Smooth muscle cell of the brain vasculature (primary cell): ENCODE results near the gene RNF151.
"Not testable (repeated sequence)": the region's sequence is repeated elsewhere in the genome, so short reads cannot be mapped to it uniquely, and the experiment has no call there.

Experiments used
- DNase-seq: peaks from one replicate; pipeline ENCODE4 v3.0.0-alpha.2; 2012; ENCODE audit warnings: low read depth, low spot score

RNF151 gene

GRCh38 chr16:2007081-2007836, 40.6 kb downstream of the RNF151 start:
- no peak for DNase-seq

DNA sequence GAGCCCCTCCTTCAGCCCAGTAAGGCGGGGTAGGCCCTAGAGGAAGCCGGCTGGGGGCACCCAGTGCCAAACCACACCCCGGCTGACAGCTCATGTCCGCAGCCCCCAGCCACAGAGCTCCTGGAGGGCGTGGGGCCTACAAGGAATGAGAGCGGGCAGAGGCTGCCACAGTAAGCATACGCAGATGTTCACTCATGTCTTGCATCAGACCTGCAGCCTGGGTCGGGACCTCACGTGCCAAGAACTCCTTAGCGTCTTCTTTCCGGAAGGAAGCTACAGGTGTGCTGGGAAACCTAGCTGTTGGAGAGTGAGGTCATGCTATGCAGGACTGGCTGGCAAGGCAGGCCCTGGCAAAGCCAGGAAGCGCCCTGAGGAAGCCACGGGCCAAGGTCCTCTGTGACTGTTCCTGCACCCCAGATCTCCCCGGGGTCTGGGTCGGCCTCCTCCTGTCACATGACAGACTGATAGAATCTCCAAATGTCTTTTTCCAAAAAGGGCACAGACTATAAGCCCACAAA, 41.4 kb downstream of the RNF151 start:
- no peak for DNase-seq

GRCh38 chr16:2008631-2009163, 42.0 kb downstream of the RNF151 start:
- no peak for DNase-seq

- DNase-seq = no peak
Measured at GRCh38 chr16:2009164-2009711, 42.6 kb downstream of the RNF151 start.

DNA sequence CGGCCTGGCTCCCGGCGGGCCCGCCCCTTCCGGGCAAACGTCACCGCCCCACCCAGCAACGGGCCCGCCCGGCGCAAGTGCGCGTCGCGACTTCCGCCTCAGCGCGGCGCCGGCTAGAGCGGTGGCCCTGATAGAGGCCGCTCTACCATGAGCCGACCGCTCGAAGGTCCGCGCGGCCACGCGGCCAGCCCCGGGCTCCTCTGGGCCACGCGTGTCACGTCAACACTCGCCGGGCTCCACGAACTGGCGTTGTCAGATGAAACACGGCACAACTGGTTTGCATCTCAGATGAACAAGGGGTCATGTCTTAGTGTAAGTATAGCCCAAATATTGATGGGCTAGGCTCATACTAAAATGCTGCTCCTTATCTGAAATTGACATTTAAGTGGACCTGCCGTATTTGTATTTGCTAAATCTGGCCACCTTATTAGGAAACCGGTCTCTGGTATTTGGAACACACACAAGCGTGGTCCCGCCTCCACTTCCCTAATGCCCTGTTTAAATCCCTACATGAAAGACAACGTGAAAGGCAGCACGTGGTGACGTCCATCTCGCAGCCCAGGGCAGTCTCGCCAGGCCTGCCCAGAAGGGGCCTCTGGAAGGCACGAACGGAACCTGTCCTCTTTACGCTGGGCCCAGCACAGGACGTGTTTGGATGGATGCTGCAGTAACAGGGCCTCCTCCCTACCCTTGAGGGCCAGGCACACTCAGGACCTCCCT, 43.3 kb downstream of the RNF151 start, which contains the start of gene ZNF598:
TSS of gene ZNF598 (minus strand) at position 31 of the 720 bp plus-strand sequence.
- DNase-seq = peak; percentile 51

DNA sequence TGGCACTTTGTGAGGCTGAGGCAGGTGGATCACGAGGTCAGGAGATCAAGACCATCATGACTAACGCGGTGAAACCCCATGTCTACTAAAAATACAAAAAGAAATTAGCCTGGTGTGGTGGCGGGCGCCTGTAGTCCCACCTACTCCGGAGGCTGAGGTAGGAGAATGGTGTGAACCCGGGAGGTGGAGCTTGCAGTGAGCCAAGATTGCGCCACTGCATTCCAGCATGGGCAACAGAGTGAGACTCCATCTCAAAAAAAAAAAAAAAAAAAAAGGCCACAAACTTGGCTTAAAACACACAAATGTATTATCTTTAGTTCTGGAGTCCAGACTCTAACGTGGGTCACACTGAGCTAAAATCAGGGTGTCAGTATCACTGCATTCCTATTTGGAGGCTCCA, 45.1 kb downstream of the RNF151 start:
- DNase-seq = not testable (repeated sequence)

DNA sequence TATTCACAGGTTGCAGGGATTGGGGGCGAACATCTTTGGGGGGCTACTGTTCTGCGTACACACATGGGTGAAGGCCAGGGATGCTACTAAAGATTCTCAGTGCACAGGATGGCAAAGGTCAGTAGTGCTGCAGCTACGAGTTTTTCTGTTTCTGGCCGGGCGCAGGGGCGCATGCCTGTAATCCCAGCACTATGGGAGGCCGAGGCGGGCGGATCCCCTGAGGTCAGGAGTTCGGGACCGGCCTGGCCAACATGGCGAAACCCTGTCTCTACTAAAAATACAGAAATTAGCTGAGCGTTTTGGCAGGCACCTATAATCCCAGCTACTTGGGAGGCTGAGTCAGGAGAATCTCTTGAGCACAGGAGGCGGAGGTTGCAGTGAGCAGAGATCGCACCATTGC, 46.9 kb downstream of the RNF151 start:
- DNase-seq = no peak

DNA sequence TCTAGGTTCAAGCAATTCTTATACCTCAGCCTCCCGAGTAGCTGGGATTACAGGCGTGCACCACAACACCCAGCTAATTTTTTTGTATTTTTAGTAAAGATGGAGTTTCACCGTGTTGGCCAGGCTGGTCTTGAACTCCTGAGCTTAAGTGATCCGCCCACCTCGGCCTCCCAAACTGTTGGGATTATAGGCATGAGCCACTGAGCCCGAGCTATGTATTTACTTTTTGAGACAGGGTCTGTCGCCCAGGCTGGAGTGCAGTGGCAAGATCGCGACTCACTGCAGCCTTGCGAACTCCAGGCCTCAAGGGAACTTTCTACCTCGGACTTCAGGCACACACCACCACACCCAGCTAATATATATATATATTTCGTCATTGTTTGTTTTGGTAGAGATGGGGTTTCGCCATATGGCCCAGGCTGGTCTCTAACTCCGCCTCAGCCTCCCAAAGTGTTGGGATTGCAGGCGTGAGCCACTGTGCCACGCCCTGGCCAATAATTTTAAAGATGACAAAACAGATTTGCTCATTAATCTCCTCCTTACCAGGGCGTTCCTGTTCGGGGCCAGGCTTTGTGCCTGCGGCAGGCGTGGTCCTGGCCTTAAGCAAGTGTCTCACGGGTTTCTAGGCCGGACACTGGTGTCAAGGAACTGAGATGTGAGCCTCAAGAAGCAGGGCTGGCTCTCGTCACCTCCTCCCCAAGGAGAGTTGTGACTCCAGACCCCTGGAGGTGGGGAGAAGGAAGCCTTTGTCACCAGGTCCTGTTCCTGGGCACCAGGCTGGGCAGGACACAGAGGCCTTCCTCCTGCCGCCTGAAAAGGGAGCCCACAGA, 48.7 kb downstream of the RNF151 start:
- no peak for DNase-seq

DNA sequence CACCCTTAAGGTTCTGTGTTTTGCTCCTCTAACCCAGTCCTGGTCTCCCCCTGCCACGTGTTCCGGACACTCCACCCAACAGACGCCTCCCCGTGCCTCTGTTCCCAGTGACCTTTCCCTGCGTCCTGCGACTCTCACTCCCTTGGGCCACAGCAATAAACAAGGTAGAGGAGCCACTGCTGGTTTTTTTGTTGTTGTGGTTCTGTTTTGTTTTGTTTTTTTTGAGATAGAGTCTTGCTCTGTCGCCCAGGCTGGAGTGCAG, 49.2 kb downstream of the RNF151 start:
- no peak for DNase-seq

- DNase-seq = no peak
Measured at GRCh38 chr16:2016407-2016922, 49.8 kb downstream of the RNF151 start.
